Posterior cingulate gyrus (tissue), 11 donors: ENCODE results near the gene PPIL3.
"Not testable (repeated sequence)": the region's sequence is repeated elsewhere in the genome, so short reads cannot be mapped to it uniquely, and the experiment has no call there.

ENCODE experiments used
- DNase-seq, 10 donors: peaks; one replicate each; pipeline versions ENCODE4 v3.0.0 to v3.0.0-alpha.2; 2020 to 2021; ENCODE audit warnings: mixed read lengths in 3 of 10
- intact Hi-C: fragments of 100-400 bp; cut with DNase I; formaldehyde crosslinking; loops from one replicate; pipeline ENCODE4 v1.15.1; 2023

The PPIL3 gene

DNA sequence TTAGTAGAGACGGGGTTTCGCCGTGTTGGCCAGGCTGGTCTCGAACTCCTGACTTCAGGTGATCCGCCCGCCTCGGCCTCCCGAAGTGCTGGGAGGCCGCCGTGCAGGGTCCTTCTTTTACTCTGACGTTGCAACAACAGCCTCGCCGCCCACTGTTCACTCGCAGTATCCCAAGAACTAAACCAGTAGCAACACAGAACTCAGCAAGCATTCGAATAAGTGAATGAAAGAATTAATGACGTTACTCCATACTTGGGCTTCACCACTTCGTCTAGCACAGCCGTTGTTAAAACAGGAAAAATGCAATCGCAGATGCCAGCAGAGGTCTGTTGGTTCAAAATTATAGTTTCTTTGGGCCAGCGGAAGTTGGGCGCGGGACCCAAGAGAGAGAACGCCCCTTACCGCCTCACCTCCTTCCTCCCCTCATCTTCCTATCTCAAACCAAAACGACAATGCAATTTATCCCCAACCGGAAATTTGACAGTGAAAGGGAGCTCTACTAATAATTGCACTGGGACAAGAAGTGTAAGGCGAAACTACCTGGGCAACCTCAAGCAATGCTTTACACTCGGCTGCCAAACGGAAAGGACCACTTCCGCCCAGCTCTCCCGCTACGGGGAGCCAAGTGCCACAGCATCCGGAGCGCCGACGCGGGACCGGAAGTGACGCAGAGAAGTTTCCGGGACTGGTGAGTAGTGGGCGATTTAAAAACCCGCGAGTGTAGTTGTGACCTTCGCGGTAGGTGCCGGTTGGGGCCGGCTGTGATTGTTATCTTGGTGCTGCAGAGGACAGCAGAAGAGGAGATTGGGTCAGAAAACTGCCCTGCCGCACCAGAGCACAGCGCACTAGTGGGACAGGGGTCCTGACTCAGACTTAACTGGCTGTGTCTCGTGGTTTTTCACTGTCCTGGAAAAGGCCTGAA, at the start of gene PPIL3, which contains the start of gene NIF3L1:
TSS of gene PPIL3 (minus strand) at position 374 of the 922 bp plus-strand sequence. CDS start 1,462 bp downstream, outside the sequence.
TSS of gene NIF3L1 (plus strand) at position 668 of the 922 bp plus-strand sequence. CDS start 2,573 bp downstream, outside the sequence.
- intact Hi-C loops = loop anchor here (2.0 kb wide), 1 partner anchor 24 kb away; the partner anchor contains the start of gene CLK1
- DNase-seq = peak; percentile 88 to 99 (median 95)

- intact Hi-C loops = no loop called here
- DNase-seq = no peak
Observed at GRCh38 chr2:200930947-200931626, 42.2 kb upstream of the PPIL3 start.

DNA sequence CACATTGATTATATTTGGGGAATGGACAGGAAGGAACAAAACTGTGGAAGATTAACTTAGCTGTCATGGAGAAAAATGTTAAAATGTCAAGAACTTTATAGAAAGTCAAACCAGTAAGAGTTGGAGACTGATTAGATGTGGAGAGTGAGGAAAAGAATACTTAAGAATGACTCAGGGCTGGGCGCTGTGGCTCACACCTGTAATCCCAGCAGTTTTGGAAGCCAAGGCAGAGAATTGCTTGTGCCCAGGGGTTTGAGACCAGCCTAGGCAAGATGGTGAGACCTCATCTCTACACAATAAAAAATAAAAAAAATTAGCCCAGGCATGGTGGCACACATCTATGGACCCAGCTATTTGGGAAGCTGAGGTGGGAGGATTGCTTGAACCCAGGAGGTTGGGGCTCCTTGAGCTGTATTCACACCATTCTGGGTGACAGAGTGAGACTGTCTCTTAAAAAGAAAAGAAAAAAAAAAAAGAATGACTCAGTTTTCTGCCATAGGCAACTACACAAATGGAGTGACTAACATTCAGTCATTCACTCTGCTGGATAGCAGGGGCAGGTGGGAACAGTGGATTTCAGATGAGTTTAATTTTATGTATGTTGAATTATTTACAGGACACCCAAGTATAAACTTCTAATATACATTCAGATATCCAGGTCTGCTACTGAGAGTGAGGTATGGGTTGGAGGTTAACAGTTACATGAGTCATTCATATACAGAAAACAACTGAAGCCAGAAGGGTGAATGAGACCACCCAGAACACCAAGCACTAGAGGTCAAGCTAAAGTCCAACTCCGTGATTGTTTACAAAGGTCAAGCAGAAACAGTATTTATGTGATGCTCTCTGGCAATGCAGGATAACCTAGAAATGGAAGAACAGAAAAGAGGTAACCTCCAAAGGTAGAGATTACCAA, 40.7 kb upstream of the PPIL3 start:
- no peak for DNase-seq
- intact Hi-C loops = no loop called here

DNA sequence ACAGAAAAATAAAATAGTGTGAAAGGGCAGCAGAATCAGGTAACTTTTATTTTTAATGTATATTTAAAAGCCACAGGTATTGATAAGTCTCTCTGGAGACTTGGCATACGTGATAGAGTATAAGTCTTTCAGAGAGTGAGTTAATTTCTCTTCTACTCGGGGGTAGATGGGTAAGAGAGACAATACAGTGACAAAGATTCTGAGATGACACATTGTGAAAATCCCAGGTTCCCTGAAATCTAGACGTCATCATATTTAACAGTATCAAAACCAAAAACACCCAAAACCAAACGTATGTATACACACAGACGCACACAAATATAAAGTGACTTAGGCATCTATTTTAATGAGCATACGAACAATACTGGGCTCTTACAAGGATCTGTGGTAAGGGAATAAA, 33.6 kb upstream of the PPIL3 start:
- intact Hi-C loops = no loop called here
- DNase-seq = no peak

- intact Hi-C loops = no loop called here
Observed at GRCh38 chr2:200913654-200914053, 24.8 kb upstream of the PPIL3 start.

GRCh38 chr2:200909958-200910357, 21.1 kb upstream of the PPIL3 start:
- intact Hi-C loops = loop anchor here (5.0 kb wide), 1 partner anchor 247 kb away; no protein-coding TSS in a partner anchor
- DNase-seq = no peak

More at GRCh38 chr2:200913654-200914053, 24.8 kb upstream of the PPIL3 start:
- DNase-seq = no peak

GRCh38 chr2:200905618-200906296, 16.9 kb upstream of the PPIL3 start:
- intact Hi-C loops = loop anchor here (2.0 to 5.0 kb wide), 3 partner anchors 163 to 271 kb away; no protein-coding TSS in a partner anchor
- peak; percentile 50 to 95 (median 79) for DNase-seq

DNA sequence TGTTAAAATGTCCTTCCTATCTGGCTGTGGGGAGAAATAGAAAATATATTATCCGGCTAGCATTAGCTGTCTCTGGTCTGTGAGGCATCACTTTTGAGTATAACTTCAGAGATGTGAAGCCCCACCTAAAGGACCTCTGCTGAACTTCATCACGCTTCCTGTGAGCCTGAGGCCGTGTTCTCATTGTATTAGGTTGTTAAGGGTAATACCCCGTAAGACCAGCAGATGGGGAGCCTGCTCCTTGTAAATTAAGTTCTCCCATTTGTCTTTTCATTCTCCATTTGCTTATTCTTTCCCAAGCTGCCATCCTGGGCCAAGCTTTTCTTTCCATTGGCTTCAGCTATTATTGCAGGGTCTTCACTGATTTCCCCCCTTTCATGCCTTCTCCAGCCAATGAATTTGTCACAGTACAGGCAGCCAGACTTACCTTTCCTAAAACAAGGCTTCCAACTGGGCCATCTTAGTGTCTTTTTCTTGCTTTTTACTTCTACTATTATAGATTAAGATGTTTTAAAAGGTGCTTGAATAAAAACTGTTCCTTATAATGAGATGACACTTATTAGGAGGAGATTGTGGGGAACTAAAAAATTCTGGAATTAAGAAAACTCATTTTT, 12.7 kb upstream of the PPIL3 start:
- peak in 2 of 10 donors; percentile 30 to 33 for DNase-seq
- intact Hi-C loops = no loop called here

GRCh38 chr2:200899482-200899881, 10.6 kb upstream of the PPIL3 start:
- intact Hi-C loops = no loop called here
- no peak for DNase-seq

DNA sequence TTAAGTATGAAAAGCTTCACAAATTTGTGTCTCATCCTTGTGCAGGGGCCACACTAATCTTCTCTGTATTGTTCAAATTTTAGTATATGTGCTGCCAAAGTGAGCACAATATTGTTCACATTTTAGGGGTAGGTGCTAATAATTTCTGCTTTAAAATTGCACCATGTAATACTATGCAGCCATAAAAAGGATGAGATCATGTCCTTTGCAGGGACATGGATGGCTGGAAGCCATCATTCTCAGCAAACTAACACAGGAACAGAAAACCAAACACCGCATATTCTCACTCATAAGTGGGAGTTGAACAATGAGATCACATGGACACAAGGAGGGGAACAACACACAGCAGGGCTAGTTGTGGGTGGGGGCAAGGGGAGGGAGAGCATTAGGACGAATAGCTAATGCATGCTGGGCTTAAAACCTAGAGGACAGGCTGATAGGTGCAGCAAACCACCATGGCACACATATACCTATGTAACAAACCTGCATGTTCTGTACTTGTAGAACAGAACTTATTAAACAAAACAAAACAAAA, 7.1 kb downstream of the PPIL3 start:
- intact Hi-C loops, DNase-seq: not testable (repeated sequence)

DNA sequence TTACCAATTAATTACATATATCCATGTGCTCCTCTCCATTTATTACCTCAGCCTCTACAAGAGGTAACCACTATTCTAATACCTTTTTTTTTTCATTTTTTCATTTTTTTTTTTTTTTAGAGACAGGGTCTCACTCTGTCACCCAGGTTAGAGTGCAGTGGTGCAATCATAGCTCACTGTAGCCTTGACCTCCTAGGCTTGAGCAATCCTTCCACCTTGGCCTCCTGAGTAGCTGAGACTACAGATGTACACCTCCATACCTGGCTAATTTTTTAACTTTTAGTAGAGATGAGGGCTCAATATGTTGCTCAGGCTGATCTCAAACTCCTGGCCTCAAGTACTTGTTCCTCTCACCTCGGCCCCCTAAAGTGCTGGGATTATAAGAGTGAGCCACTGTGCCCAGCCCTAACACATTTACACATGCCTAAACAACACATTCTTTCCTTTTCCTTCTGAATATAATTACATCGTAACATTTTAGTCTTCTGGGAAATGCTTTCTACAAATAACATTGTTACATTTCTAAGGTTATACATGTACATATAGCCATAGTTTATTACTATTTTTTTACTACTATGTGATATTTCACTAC, 10.5 kb downstream of the PPIL3 start:
- DNase-seq = no peak
- intact Hi-C loops = no loop called here

GRCh38 chr2:200877443-200877842, 11.4 kb downstream of the PPIL3 start:
- DNase-seq = no peak
- intact Hi-C loops = no loop called here

GRCh38 chr2:200873560-200873959, 15.3 kb downstream of the PPIL3 start:
- intact Hi-C loops = no loop called here
- DNase-seq = no peak

DNA sequence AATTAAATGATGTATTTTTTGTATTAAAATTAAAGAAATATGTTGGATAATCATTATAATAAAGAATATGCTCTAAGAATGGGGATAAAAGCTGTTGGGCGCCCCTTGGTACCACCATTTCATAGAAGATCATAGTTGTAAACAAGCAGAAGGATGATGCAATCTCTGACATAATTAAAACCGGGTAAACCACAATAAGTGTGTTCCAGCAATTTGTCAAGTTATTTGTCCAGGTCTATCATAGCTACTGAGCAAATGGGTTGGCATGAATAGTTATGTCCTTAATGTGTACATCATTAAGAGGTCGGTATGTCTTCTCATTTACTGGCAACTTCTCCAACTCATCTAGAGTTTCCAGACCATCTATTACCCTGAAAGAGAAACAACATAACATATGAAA, 17.7 kb downstream of the PPIL3 start:
- DNase-seq = no peak
- intact Hi-C loops = no loop called here

DNA sequence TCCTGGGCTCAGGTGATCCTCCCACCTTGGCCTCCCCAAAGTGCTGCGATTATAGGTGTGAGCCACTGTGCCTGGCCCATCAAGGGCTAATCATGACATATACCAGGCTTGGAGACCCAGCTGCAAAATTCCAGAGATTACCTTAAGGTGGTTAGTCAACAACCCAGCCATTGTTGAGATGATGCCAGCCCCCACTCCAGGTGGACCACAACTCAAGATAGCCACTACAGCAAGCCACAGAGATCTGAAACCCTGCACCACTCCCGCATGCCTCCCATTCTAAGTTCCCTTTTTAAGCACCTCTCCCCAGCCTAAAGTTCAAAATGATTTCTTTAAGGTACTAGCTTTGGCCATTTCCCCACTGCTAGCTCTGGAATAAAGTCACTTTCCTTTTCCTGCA, 19.9 kb downstream of the PPIL3 start:
- intact Hi-C loops = no loop called here
- peak in 1 of 10 donors; percentile 59 for DNase-seq

GRCh38 chr2:200864176-200865034, 24.5 kb downstream of the PPIL3 start, which contains the start of gene CLK1:
Gene CLK1, minus strand, starts transcription at chr2:200864658. Its CDS starts 2,796 bp downstream, at chr2:200861862.
- intact Hi-C loops = loop anchor here (2.0 to 5.0 kb wide), 2 partner anchors 24 to 152 kb away; partner anchors contain the start of genes NIF3L1 and PPIL3

DNA sequence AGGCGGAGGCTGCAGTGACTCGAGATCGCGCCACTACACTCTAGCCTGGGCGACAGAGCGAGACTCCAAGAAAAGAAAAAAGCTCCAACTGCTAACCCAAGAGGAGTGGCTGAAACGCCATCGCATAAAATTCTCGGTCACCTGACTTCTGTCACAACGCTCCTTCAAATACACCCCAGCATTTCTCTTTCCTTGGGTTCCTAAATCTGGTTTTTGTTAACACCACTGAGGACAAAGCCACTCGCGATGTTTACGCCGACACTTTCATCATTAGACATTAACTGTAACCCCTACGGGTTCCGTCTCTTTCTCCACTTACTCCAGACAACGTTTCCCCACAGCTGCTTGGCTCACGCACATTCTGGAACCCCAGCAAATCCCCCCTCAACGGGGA, 25.1 kb downstream of the PPIL3 start:
- peak in 3 of 10 donors; percentile 30 to 80 (median 32) for DNase-seq
- intact Hi-C loops = loop anchor here (2.0 to 5.0 kb wide), 2 partner anchors 25 to 151 kb away; partner anchors contain the start of genes NIF3L1 and PPIL3

More at GRCh38 chr2:200864176-200865034, 24.5 kb downstream of the PPIL3 start, which contains the start of gene CLK1:
- peak; percentile 92 to 99 (median 94) for DNase-seq
